KMS-11 (cell line): Measurements from ENCODE around the gene LRATD1.

Experiments used
- H2AFZ ChIP-seq: fragments of 200-600 bp; sonication (generic); 2 replicates; pipeline ENCODE4 v1.6.1; 2016; ENCODE audit warnings: antibody characterized with exemption, mixed run types, low read depth
- H3K27ac ChIP-seq: fragments of 200-600 bp; sonication (generic); 2 replicates; pipeline ENCODE4 v1.6.1; 2016; ENCODE audit warnings: mild to moderate bottlenecking, mixed run types
- H3K27me3 ChIP-seq: fragments of 200-600 bp; sonication (generic); 2 replicates; pipeline ENCODE4 v1.6.1; 2017; ENCODE audit warnings: mild to moderate bottlenecking, low read depth, mixed run types, moderate library complexity; ENCODE audit not compliant: insufficient read depth
- H3K36me3 ChIP-seq: fragments of 200-600 bp; sonication (generic); 2 replicates; pipeline ENCODE4 v1.6.1; 2017; ENCODE audit warnings: mild to moderate bottlenecking, mixed run types; ENCODE audit not compliant: insufficient read depth
- H3K4me1 ChIP-seq: fragments of 200-600 bp; sonication (generic); 2 replicates; pipeline ENCODE4 v1.6.1; 2016; ENCODE audit warnings: mild to moderate bottlenecking, low read depth, mixed run types; ENCODE audit not compliant: poor library complexity, severe bottlenecking
- H3K4me2 ChIP-seq: fragments of 200-600 bp; sonication (generic); 2 replicates; pipeline ENCODE4 v1.7.0; 2016; ENCODE audit warnings: mild to moderate bottlenecking, mixed run types
- H3K4me3 ChIP-seq: fragments of 200-600 bp; sonication (generic); IDR thresholded peaks from 2 replicates; pipeline ENCODE4 v1.6.1; 2017; ENCODE audit warnings: low read depth, low read length, mixed read lengths; ENCODE audit not compliant: insufficient read depth
- H3K79me2 ChIP-seq: fragments of 200-600 bp; sonication (generic); 2 replicates; pipeline ENCODE4 v1.6.1; 2016; ENCODE audit warnings: low read depth, mixed run types; ENCODE audit not compliant: insufficient read depth
- H3K9ac ChIP-seq: fragments of 200-600 bp; sonication (generic); 2 replicates; pipeline ENCODE4 v1.6.1; 2016; ENCODE audit warnings: mild to moderate bottlenecking, mixed run types
- H4K20me1 ChIP-seq: fragments of 200-600 bp; sonication (generic); 2 replicates; pipeline ENCODE4 v1.6.1; 2016; ENCODE audit warnings: mild to moderate bottlenecking, mixed run types; ENCODE audit not compliant: insufficient read depth
- CTCF ChIP-seq: fragments of 200-600 bp; sonication (generic); conservative IDR thresholded peaks from 2 replicates; pipeline ENCODE4 v1.6.1; 2017; ENCODE audit warnings: low read depth, mild to moderate bottlenecking, antibody characterized with exemption, low read length, moderate library complexity, mixed read lengths

LRATD1 gene

GRCh38 chr2:14673351-14673875, 40.9 kb downstream of the LRATD1 start:
- H3K79me2 ChIP-seq, result no peaks in the 10 kb centered on the region
- no peaks in the 10 kb centered on the region for H4K20me1 ChIP-seq
- H2AFZ ChIP-seq, result no peak overlapping the region
- no peak overlapping the region for H3K27ac ChIP-seq
- H3K9ac ChIP-seq, result no peak overlapping the region
- no peaks in the 10 kb centered on the region for H3K27me3 ChIP-seq
- H3K36me3 ChIP-seq, result no peaks in the 10 kb centered on the region
- TF ChIP-seq CTCF, result no peak
- H3K4me3 ChIP-seq, result no peak overlapping the region
- H3K4me2 ChIP-seq, result no peak overlapping the region
- no peaks in the 10 kb centered on the region for H3K4me1 ChIP-seq

- Histone ChIP-seq H3K9ac (no peak overlapping the region), H3K4me3 (no peak overlapping the region), H2AFZ (no peak overlapping the region), H3K4me2 (no peak overlapping the region), H3K27me3 (no peaks in the 10 kb centered on the region), H3K27ac (no peak overlapping the region), H3K36me3 (no peaks in the 10 kb centered on the region), H3K4me1 (no peaks in the 10 kb centered on the region), H4K20me1 (no peaks in the 10 kb centered on the region), H3K79me2 (no peaks in the 10 kb centered on the region)
- no peak for TF ChIP-seq CTCF
Observed at GRCh38 chr2:14675489-14675888, 43.0 kb downstream of the LRATD1 start.

- Histone ChIP-seq H3K79me2 (no peaks in the 10 kb centered on the region), H2AFZ (no peak overlapping the region), H3K4me2 (no peak overlapping the region), H3K4me3 (no peak overlapping the region), H4K20me1 (no peaks in the 10 kb centered on the region), H3K36me3 (no peaks in the 10 kb centered on the region), H3K27me3 (no peaks in the 10 kb centered on the region), H3K4me1 (no peaks in the 10 kb centered on the region), H3K9ac (no peak overlapping the region), H3K27ac (no peak overlapping the region)
- no peak for TF ChIP-seq CTCF
Observed at GRCh38 chr2:14676371-14676770, 43.9 kb downstream of the LRATD1 start.

- H4K20me1 ChIP-seq, result no peaks in the 10 kb centered on the region
- no peak for TF ChIP-seq CTCF
- no peaks in the 10 kb centered on the region for H3K27me3 ChIP-seq
- no peaks in the 10 kb centered on the region for H3K79me2 ChIP-seq
- no peak overlapping the region for H3K4me3 ChIP-seq
- H3K9ac ChIP-seq, result no peak overlapping the region
- H3K4me1 ChIP-seq, result no peaks in the 10 kb centered on the region
- no peak overlapping the region for H2AFZ ChIP-seq
- H3K36me3 ChIP-seq, result no peaks in the 10 kb centered on the region
- no peak overlapping the region for H3K27ac ChIP-seq
- H3K4me2 ChIP-seq, result no peak overlapping the region
Observed at GRCh38 chr2:14677039-14677438, 44.5 kb downstream of the LRATD1 start.
